ENCODE data around the gene LYPD4.

Gene LYPD4

DNA sequence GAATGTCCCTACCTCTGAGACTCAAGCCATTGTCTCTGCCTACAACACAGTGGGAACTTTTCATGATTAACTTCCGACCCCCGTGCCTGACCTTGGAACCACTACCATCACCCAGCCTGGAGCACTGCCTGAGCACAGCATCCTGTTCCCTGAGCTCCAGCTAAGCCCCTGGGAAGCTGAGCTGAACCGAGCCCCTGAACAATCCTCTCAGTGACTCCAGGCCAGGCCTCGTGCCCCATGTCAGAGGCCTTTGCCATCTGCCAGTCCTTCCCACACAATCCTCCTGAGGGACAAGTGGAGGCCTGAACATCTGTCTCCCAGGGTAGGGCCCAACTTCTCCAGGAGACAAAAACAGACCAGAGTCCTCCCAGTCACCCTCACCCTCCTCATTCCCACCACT is 30.6 kb downstream of the LYPD4 start:
- H3K4me1 ChIP-seq (ENCODE audit: control extremely low read depth in 1 of 4, control insufficient read depth in 4 of 4, insufficient read depth in 4 of 4, low read length in 3 of 4) = peaks cover 5 to 46% (median 33%) of the 10 kb centered on the region in 4 experiments
- no peak overlapping the region for H3K27ac ChIP-seq (ENCODE audit: insufficient read depth in 1 of 2, low read depth in 1 of 2, low read length in 2 of 2, poor library complexity in 1 of 2, severe bottlenecking in 2 of 2)
- ChIA-PET POLR2A (no interaction called here), CTCF (interaction anchor here (1.0 to 5.5 kb wide), 4 partner anchors 20 to 60 kb away, joined by 3 to 84 read pairs (median 4); partner anchors contain the start of gene CEACAM3)
- DNase-seq = no peak
- H3K9me3 ChIP-seq (ENCODE audit: control extremely low read depth in 1 of 5, control insufficient read depth in 4 of 5, insufficient read depth in 2 of 5, low read depth in 1 of 5, low read length in 4 of 5) = no peaks in the 10 kb centered on the region
- WGBS (ENCODE audit: insufficient coverage) = 100% methylated on average over 4 of the region's 4 CpGs
- H3K36me3 ChIP-seq (ENCODE audit: control insufficient read depth in 4 of 4, insufficient read depth in 4 of 4, low read length in 3 of 4) = no peaks in the 10 kb centered on the region
- H3K4me3 ChIP-seq (ENCODE audit: control insufficient read depth in 1 of 7, extremely low read depth in 1 of 7, insufficient read depth in 4 of 7, low read depth in 2 of 7, low read length in 6 of 7) = no peak overlapping the region
- H3K27me3 ChIP-seq (replicated peaks in 2 of 5; ENCODE audit: control insufficient read depth in 4 of 5, insufficient read depth in 5 of 5, low read length in 4 of 5) = no peaks in the 10 kb centered on the region

DNA sequence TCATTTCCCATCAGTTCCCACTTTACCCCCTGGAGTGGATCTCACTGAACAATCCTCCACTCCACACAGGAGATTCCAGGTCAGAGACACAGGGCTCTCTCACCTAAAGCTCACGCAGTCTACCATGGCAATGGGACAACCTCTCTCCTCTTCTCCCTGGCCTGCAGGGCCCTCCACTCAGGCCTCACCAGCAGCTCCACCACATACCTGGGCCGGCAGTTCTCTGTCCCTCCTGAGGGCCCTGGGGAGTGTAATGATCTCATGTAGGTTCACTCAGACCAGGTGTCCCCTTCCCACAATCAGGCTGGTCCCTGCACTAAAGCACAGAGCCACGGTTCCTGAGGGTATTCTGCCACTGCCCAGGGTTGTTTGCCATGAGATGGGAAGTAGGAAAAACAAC is 32.5 kb downstream of the LYPD4 start:
- peaks cover 14 to 55% (median 46%) of the 10 kb centered on the region in 4 experiments for H3K4me1 ChIP-seq (ENCODE audit: control extremely low read depth in 1 of 4, control insufficient read depth in 4 of 4, insufficient read depth in 4 of 4, low read length in 3 of 4)
- CTCF ChIA-PET = interaction anchor here (0.5 to 5.5 kb wide), 10 partner anchors 8 to 446 kb away, joined by 3 to 84 read pairs (median 4); partner anchors contain the start of gene CEACAM3
- WGBS (ENCODE audit: insufficient coverage) = 93% methylated on average over 3 of the region's 3 CpGs

DNA sequence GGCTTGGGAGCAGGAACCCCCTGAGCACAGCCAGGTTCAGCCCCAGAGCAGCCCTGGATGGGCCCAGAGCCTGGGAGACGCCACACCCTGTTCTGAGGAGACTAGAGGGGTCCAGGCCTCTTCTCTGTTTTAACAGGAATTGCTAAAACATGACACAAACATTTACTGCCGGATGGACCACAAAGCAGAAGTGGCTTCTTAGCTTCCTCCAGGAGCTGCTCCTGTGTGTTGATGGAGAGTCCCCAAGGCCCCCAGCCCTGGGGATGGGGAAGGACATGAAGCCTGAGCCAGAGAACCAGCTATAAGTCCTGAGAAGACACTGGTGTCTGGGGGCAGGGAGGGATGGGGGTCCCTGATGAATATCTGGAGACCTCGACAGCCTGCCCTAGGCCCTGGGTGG is 33.4 kb downstream of the LYPD4 start:
- CTCF ChIA-PET = interaction anchor here (0.8 to 5.5 kb wide), 8 partner anchors 9 to 105 kb away, joined by 3 to 84 read pairs (median 6); partner anchors contain the start of gene CEACAM3
- Histone ChIP-seq H3K27ac (ENCODE audit: insufficient read depth in 1 of 2, low read depth in 1 of 2, low read length in 2 of 2, poor library complexity in 1 of 2, severe bottlenecking in 2 of 2) (peak overlapping the region in 1 of 2 experiments; percentile 6), H3K27me3 (replicated peaks in 2 of 5; ENCODE audit: control insufficient read depth in 4 of 5, insufficient read depth in 5 of 5, low read length in 4 of 5) (no peaks in the 10 kb centered on the region), H3K4me3 (ENCODE audit: control insufficient read depth in 1 of 7, extremely low read depth in 1 of 7, insufficient read depth in 4 of 7, low read depth in 2 of 7, low read length in 6 of 7) (peak overlapping the region in 3 of 7 experiments; percentile 33 to 42 (median 41)), H3K9me3 (ENCODE audit: control extremely low read depth in 1 of 5, control insufficient read depth in 4 of 5, insufficient read depth in 2 of 5, low read depth in 1 of 5, low read length in 4 of 5) (no peaks in the 10 kb centered on the region), H3K36me3 (ENCODE audit: control insufficient read depth in 4 of 4, insufficient read depth in 4 of 4, low read length in 3 of 4) (no peaks in the 10 kb centered on the region), H3K4me1 (ENCODE audit: control extremely low read depth in 1 of 4, control insufficient read depth in 4 of 4, insufficient read depth in 4 of 4, low read length in 3 of 4) (peaks cover 14 to 55% (median 46%) of the 10 kb centered on the region in 4 experiments)
- WGBS (ENCODE audit: insufficient coverage) = 0% methylated on average over 2 of the region's 3 CpGs
- POLR2A ChIA-PET = interaction anchor here (0.6 kb wide), 1 partner anchor 10 kb away, joined by 5 read pairs; no protein-coding TSS in a partner anchor
- peak; percentile 65 to 94 (median 92) for DNase-seq

More for the DNA sequence above, 32.5 kb downstream of the LYPD4 start:
- Histone ChIP-seq H3K9me3 (ENCODE audit: control extremely low read depth in 1 of 5, control insufficient read depth in 4 of 5, insufficient read depth in 2 of 5, low read depth in 1 of 5, low read length in 4 of 5) (no peaks in the 10 kb centered on the region), H3K27ac (ENCODE audit: insufficient read depth in 1 of 2, low read depth in 1 of 2, low read length in 2 of 2, poor library complexity in 1 of 2, severe bottlenecking in 2 of 2) (no peak overlapping the region), H3K4me3 (ENCODE audit: control insufficient read depth in 1 of 7, extremely low read depth in 1 of 7, insufficient read depth in 4 of 7, low read depth in 2 of 7, low read length in 6 of 7) (no peak overlapping the region), H3K27me3 (replicated peaks in 2 of 5; ENCODE audit: control insufficient read depth in 4 of 5, insufficient read depth in 5 of 5, low read length in 4 of 5) (no peaks in the 10 kb centered on the region), H3K36me3 (ENCODE audit: control insufficient read depth in 4 of 4, insufficient read depth in 4 of 4, low read length in 3 of 4) (no peaks in the 10 kb centered on the region)
- POLR2A ChIA-PET = no interaction called here
- DNase-seq = no peak

DNA sequence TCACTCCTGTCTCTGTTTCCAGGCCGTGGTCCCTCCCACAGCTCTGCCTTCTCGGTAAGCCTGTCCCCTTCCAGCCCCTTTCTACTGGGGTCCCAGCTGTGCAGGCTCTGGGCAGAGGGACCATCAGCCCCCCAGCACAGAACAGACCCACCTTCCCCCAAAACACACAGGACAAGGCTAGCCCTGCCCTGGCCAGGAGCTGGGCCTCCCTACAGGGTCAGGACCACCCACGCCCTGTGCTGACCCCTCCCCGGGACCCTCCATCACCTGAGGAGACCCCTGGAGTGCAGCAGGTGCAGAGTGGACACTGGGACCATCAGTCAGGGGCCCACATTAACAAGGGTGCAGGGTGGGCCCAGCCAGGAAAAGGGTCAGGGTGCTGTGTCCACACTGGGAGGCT is 34.2 kb downstream of the LYPD4 start:
- DNase-seq = no peak
- H3K27ac ChIP-seq (ENCODE audit: insufficient read depth in 1 of 2, low read depth in 1 of 2, low read length in 2 of 2, poor library complexity in 1 of 2, severe bottlenecking in 2 of 2) = peak overlapping the region in 1 of 2 experiments; percentile 7
- H3K9me3 ChIP-seq (ENCODE audit: control extremely low read depth in 1 of 5, control insufficient read depth in 4 of 5, insufficient read depth in 2 of 5, low read depth in 1 of 5, low read length in 4 of 5) = no peaks in the 10 kb centered on the region
- 67% methylated on average over 4 of the region's 4 CpGs for WGBS (ENCODE audit: insufficient coverage)
- peaks cover 14 to 57% (median 46%) of the 10 kb centered on the region in 4 experiments for H3K4me1 ChIP-seq (ENCODE audit: control extremely low read depth in 1 of 4, control insufficient read depth in 4 of 4, insufficient read depth in 4 of 4, low read length in 3 of 4)
- no peaks in the 10 kb centered on the region for H3K27me3 ChIP-seq (replicated peaks in 2 of 5; ENCODE audit: control insufficient read depth in 4 of 5, insufficient read depth in 5 of 5, low read length in 4 of 5)
- H3K36me3 ChIP-seq (ENCODE audit: control insufficient read depth in 4 of 4, insufficient read depth in 4 of 4, low read length in 3 of 4) = no peaks in the 10 kb centered on the region
- peak overlapping the region in 1 of 7 experiments; percentile 41 for H3K4me3 ChIP-seq (ENCODE audit: control insufficient read depth in 1 of 7, extremely low read depth in 1 of 7, insufficient read depth in 4 of 7, low read depth in 2 of 7, low read length in 6 of 7)
- CTCF ChIA-PET = interaction anchor here (0.9 to 5.5 kb wide), 5 partner anchors 10 to 104 kb away, joined by 3 to 84 read pairs (median 14); partner anchors contain the start of gene CEACAM3
- POLR2A ChIA-PET = interaction anchor here (0.6 kb wide), 1 partner anchor 11 kb away, joined by 5 read pairs; no protein-coding TSS in a partner anchor

DNA sequence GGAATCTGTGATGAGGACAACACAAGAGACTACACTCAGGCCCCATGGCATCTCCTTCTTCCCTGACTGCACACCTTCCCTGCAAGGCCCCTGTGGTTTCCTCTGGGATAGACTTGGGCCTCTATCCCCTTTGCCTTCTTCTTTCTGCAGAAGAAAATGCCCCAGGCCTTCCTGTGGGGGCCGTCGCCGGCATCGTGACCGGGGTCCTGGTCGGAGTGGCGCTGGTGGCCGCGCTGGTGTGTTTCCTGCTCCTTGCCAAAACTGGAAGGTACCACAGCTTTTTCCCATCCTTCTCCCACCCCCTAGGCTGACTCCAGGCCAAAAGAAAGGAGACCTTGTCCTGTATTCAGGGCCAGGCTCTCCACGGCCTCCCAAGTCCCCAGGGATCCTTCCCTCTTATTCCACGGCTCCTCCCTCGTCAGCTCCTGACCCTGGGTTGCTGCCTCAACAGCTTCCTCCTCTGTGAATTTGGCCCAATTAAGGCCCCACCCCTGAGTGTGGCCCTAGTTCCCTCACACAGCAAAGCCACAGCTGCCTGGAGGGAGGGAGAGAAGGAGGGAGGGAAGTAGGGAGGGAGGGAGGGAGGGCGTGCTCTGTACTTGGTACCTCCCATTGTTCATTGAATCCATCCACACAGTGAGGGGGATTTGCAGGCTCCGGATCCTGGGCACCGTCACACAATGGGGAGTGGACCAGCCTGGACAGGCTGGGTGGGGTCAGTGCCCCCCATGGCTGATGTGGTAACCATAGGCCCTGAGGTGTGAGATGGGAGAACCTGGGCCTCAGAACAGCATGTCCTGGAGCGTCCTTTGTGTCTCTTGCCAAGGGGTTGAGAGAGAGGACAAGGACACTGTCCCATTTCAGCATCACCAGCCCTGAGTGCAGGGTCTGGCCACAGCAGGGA is 35.6 kb downstream of the LYPD4 start:
- Histone ChIP-seq H3K27me3 (replicated peaks in 2 of 5; ENCODE audit: control insufficient read depth in 4 of 5, insufficient read depth in 5 of 5, low read length in 4 of 5) (no peaks in the 10 kb centered on the region), H3K27ac (ENCODE audit: insufficient read depth in 1 of 2, low read depth in 1 of 2, low read length in 2 of 2, poor library complexity in 1 of 2, severe bottlenecking in 2 of 2) (no peak overlapping the region), H3K9me3 (ENCODE audit: control extremely low read depth in 1 of 5, control insufficient read depth in 4 of 5, insufficient read depth in 2 of 5, low read depth in 1 of 5, low read length in 4 of 5) (no peaks in the 10 kb centered on the region), H3K4me1 (ENCODE audit: control extremely low read depth in 1 of 4, control insufficient read depth in 4 of 4, insufficient read depth in 4 of 4, low read length in 3 of 4) (peaks cover 21 to 59% (median 49%) of the 10 kb centered on the region in 4 experiments), H3K36me3 (ENCODE audit: control insufficient read depth in 4 of 4, insufficient read depth in 4 of 4, low read length in 3 of 4) (no peaks in the 10 kb centered on the region), H3K4me3 (ENCODE audit: control insufficient read depth in 1 of 7, extremely low read depth in 1 of 7, insufficient read depth in 4 of 7, low read depth in 2 of 7, low read length in 6 of 7) (peak overlapping the region in 1 of 7 experiments; percentile 16)
- WGBS (ENCODE audit: insufficient coverage) = 27% methylated on average over 13 of the region's 16 CpGs
- ChIA-PET POLR2A (no interaction called here), CTCF (interaction anchor here (1.0 kb wide), 1 partner anchor 16 kb away, joined by 5 read pairs; no protein-coding TSS in a partner anchor)
- peak; percentile 40 to 79 (median 76) for DNase-seq

DNA sequence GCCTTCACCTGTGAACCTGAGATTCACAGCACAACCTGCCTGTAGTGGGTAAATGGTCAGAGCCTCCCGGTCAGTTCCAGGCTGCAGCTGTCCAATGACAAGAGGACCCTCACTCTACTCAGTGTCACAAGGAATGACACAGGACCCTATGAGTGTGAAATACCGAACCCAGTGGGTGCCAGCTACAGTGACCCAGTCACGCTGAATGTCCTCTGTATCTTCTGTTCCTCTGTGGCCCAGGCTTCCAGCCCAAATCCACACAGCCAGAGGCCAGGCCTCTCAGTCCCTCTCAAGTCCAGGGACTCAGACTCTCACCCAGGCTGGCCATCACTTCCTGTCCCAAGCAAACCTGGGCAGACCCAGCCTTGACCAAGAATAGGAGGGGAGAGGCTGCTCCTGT is 37.3 kb downstream of the LYPD4 start:
- H3K9me3 ChIP-seq (ENCODE audit: control extremely low read depth in 1 of 5, control insufficient read depth in 4 of 5, insufficient read depth in 2 of 5, low read depth in 1 of 5, low read length in 4 of 5) = no peaks in the 10 kb centered on the region
- H3K36me3 ChIP-seq (ENCODE audit: control insufficient read depth in 4 of 4, insufficient read depth in 4 of 4, low read length in 3 of 4) = no peaks in the 10 kb centered on the region
- no peak overlapping the region for H3K4me3 ChIP-seq (ENCODE audit: control insufficient read depth in 1 of 7, extremely low read depth in 1 of 7, insufficient read depth in 4 of 7, low read depth in 2 of 7, low read length in 6 of 7)
- no peaks in the 10 kb centered on the region for H3K27me3 ChIP-seq (replicated peaks in 2 of 5; ENCODE audit: control insufficient read depth in 4 of 5, insufficient read depth in 5 of 5, low read length in 4 of 5)
- WGBS (ENCODE audit: insufficient coverage) = 97% methylated on average over 3 of the region's 3 CpGs
- CTCF ChIA-PET = interaction anchor here (0.7 to 1.6 kb wide), 5 partner anchors 11 to 18 kb away, joined by 3 to 8 read pairs (median 4); partner anchors contain the start of gene CEACAM3
- POLR2A ChIA-PET = no interaction called here
- peaks cover 30 to 72% (median 63%) of the 10 kb centered on the region in 4 experiments for H3K4me1 ChIP-seq (ENCODE audit: control extremely low read depth in 1 of 4, control insufficient read depth in 4 of 4, insufficient read depth in 4 of 4, low read length in 3 of 4)
- DNase-seq = no peak
- no peak overlapping the region for H3K27ac ChIP-seq (ENCODE audit: insufficient read depth in 1 of 2, low read depth in 1 of 2, low read length in 2 of 2, poor library complexity in 1 of 2, severe bottlenecking in 2 of 2)

All from common myeloid progenitor, CD34-positive (primary cell).